Neuron (in vitro differentiated cells): ENCODE data around the gene TMEFF2.

Source experiments
- H2AFZ ChIP-seq: one replicate; pipeline ENCODE4 v1.6.1; 2013; ENCODE audit warnings: low read depth, mild to moderate bottlenecking, inconsistent platforms, low read length, moderate library complexity
- H3K27me3 ChIP-seq: one replicate; pipeline ENCODE4 v1.6.1; 2013; ENCODE audit warnings: low read length; ENCODE audit not compliant: insufficient read depth
- H3K36me3 ChIP-seq: one replicate; pipeline ENCODE4 v1.6.1; 2013; ENCODE audit warnings: low read length; ENCODE audit not compliant: insufficient read depth
- H3K4me1 ChIP-seq: one replicate; pipeline ENCODE4 v1.6.1; 2013; ENCODE audit warnings: low read length; ENCODE audit not compliant: insufficient read depth
- H3K4me3 ChIP-seq: 2 replicates; pipeline ENCODE4 v1.5.1; 2013; ENCODE audit warnings: mild to moderate bottlenecking, low read length, moderate library complexity
- H3K9me3 ChIP-seq: one replicate; pipeline ENCODE4 v1.6.1; 2013; ENCODE audit warnings: low read length

The TMEFF2 gene

GRCh38 chr2:191917430-191917881 is 277.3 kb downstream of the TMEFF2 start:
- H3K4me1 ChIP-seq, result no peaks in the 10 kb centered on the region
- no peak overlapping the region for H2AFZ ChIP-seq
- no peak overlapping the region for H3K4me3 ChIP-seq
- no peaks in the 10 kb centered on the region for H3K27me3 ChIP-seq
- H3K36me3 ChIP-seq, result no peaks in the 10 kb centered on the region
- H3K9me3 ChIP-seq, result no peaks in the 10 kb centered on the region

- Histone ChIP-seq H3K9me3 (no peaks in the 10 kb centered on the region), H3K27me3 (no peaks in the 10 kb centered on the region), H3K4me1 (no peaks in the 10 kb centered on the region), H3K4me3 (no peak overlapping the region), H2AFZ (no peak overlapping the region), H3K36me3 (no peaks in the 10 kb centered on the region)
Observed at GRCh38 chr2:191916826-191917225, 277.9 kb downstream of the TMEFF2 start.

GRCh38 chr2:191915750-191916149 is 279.0 kb downstream of the TMEFF2 start:
- Histone ChIP-seq H3K4me3 (no peak overlapping the region), H3K27me3 (no peaks in the 10 kb centered on the region), H3K36me3 (no peaks in the 10 kb centered on the region), H3K4me1 (no peaks in the 10 kb centered on the region), H2AFZ (no peak overlapping the region), H3K9me3 (no peaks in the 10 kb centered on the region)

DNA sequence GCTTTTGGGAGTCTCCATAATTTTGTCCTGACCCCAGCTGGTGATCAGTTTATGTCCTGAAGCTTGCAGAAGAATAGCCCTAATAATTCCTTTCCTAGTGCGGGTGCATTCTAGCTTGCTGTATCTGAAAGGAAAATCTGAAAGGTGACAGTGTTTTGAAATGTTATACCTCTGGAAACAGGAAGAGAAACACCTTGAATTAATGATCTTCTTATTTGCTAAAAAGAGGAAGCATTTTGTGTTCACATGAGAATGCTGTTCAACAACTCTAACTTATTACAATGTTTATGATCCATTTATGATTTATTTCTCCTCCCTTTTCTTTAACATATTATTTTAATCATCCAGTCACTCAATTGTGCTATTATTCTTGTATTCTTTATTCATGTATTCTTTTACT is 280.9 kb downstream of the TMEFF2 start:
- H3K4me3 ChIP-seq, result no peak overlapping the region
- no peak overlapping the region for H2AFZ ChIP-seq
- no peaks in the 10 kb centered on the region for H3K9me3 ChIP-seq
- H3K4me1 ChIP-seq, result no peaks in the 10 kb centered on the region
- H3K36me3 ChIP-seq, result no peaks in the 10 kb centered on the region
- no peaks in the 10 kb centered on the region for H3K27me3 ChIP-seq

DNA sequence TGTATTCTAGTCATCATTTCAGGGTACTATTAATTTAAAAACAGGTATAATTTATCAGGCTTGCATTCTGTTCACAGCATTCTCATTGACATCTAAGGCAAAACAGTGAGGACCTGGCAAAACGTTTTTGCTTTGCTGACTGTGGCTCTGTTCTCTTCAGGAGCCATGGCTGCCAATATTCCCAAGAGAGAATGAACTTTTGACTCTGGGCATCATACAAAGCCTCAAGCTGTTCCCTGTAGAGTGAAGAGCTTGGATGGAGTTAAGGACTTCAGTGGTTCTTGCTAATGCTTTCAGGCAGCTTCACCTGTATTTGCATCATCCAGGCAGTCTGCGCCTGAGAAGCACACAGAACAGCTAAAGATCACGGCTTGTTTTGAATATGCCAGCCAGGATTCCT is 282.0 kb downstream of the TMEFF2 start:
- Histone ChIP-seq H3K4me3 (no peak overlapping the region), H3K4me1 (no peaks in the 10 kb centered on the region), H2AFZ (no peak overlapping the region), H3K27me3 (no peaks in the 10 kb centered on the region), H3K9me3 (no peaks in the 10 kb centered on the region), H3K36me3 (no peaks in the 10 kb centered on the region)

- Histone ChIP-seq H3K9me3 (no peaks in the 10 kb centered on the region), H3K27me3 (no peaks in the 10 kb centered on the region), H3K4me3 (no peak overlapping the region), H3K4me1 (no peaks in the 10 kb centered on the region), H3K36me3 (no peaks in the 10 kb centered on the region), H2AFZ (no peak overlapping the region)
Observed at GRCh38 chr2:191910518-191910917, 284.2 kb downstream of the TMEFF2 start.

GRCh38 chr2:191908874-191909273 is 285.9 kb downstream of the TMEFF2 start:
- Histone ChIP-seq H2AFZ (no peak overlapping the region), H3K4me1 (no peaks in the 10 kb centered on the region), H3K4me3 (no peak overlapping the region), H3K36me3 (no peaks in the 10 kb centered on the region), H3K27me3 (no peaks in the 10 kb centered on the region), H3K9me3 (no peaks in the 10 kb centered on the region)

GRCh38 chr2:191907545-191907944 is 287.2 kb downstream of the TMEFF2 start:
- H2AFZ ChIP-seq, result no peak overlapping the region
- no peak overlapping the region for H3K4me3 ChIP-seq
- no peaks in the 10 kb centered on the region for H3K27me3 ChIP-seq
- no peaks in the 10 kb centered on the region for H3K4me1 ChIP-seq
- no peaks in the 10 kb centered on the region for H3K9me3 ChIP-seq
- no peaks in the 10 kb centered on the region for H3K36me3 ChIP-seq

DNA sequence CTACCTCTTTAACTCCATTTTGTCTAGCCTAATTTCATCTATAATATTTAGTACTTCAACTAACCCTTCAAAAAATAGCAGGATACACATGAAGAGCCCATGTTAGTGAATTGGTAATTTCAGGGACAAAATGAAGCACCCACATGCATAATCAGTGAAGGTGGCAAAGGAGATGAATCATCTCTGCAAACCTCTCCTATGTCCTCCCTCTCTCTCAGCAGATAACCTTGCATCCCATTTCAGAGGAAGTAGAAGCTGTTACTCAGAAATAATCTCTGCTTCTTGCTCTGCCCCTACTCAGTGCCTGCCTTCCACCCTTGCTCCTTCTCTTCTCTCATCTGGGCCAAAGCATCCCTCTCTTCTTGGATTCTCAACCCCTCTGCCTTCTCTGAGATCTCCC is 287.6 kb downstream of the TMEFF2 start:
- Histone ChIP-seq H3K4me3 (no peak overlapping the region), H3K27me3 (no peaks in the 10 kb centered on the region), H3K4me1 (no peaks in the 10 kb centered on the region), H2AFZ (no peak overlapping the region), H3K9me3 (no peaks in the 10 kb centered on the region), H3K36me3 (no peaks in the 10 kb centered on the region)

GRCh38 chr2:191905336-191905735 is 289.4 kb downstream of the TMEFF2 start:
- H3K4me3 ChIP-seq, result no peak overlapping the region
- no peaks in the 10 kb centered on the region for H3K27me3 ChIP-seq
- no peaks in the 10 kb centered on the region for H3K4me1 ChIP-seq
- H3K9me3 ChIP-seq, result peaks cover 3% of the 10 kb centered on the region
- no peaks in the 10 kb centered on the region for H3K36me3 ChIP-seq
- no peak overlapping the region for H2AFZ ChIP-seq

GRCh38 chr2:191901031-191901430 is 293.7 kb downstream of the TMEFF2 start:
- H3K36me3 ChIP-seq, result no peaks in the 10 kb centered on the region
- H3K27me3 ChIP-seq, result no peaks in the 10 kb centered on the region
- H3K4me3 ChIP-seq, result no peak overlapping the region
- H3K9me3 ChIP-seq, result peaks cover 3% of the 10 kb centered on the region
- H3K4me1 ChIP-seq, result no peaks in the 10 kb centered on the region
- H2AFZ ChIP-seq, result no peak overlapping the region

- Histone ChIP-seq H3K9me3 (peaks cover 3% of the 10 kb centered on the region), H2AFZ (no peak overlapping the region), H3K4me3 (no peak overlapping the region), H3K27me3 (no peaks in the 10 kb centered on the region), H3K4me1 (no peaks in the 10 kb centered on the region), H3K36me3 (no peaks in the 10 kb centered on the region)
Observed at GRCh38 chr2:191899410-191899809, 295.3 kb downstream of the TMEFF2 start.
